K562 (cell line): Measurements from ENCODE around the gene E2F3. TPM values are rescaled to one million over a fixed set of nuclear protein-coding genes. Genes with fewer than 3 reads are reported as not detected.

Experiments used
- KLF6 ChIP-seq: fragments of 250-450 bp; sonication (Bioruptor Pico); IDR thresholded peaks from 2 replicates; pipeline ENCODE4 v1.4.0; 2020; ENCODE audit warnings: mild to moderate bottlenecking, moderate library complexity, borderline replicate concordance
- POLR2G ChIP-seq: fragments of 200-400 bp; formaldehyde crosslinking; IDR thresholded peaks from 2 replicates; pipeline ENCODE4 v1.6.1; 2017; ENCODE audit warnings: low read depth, mild to moderate bottlenecking, antibody characterized with exemption, low read length, moderate library complexity
- SMAD2 ChIP-seq: fragments of 150-350 bp; IDR thresholded peaks from 2 replicates; pipeline ENCODE4 v1.6.1; 2014; ENCODE audit warnings: low read depth, mild to moderate bottlenecking, low read length
- SRSF3 ChIP-seq: fragments of 200-400 bp; formaldehyde crosslinking; IDR thresholded peaks from 2 replicates; pipeline ENCODE4 v1.6.1; 2016; ENCODE audit warnings: mild to moderate bottlenecking, low read length, moderate library complexity; ENCODE audit not compliant: insufficient read depth
- WHSC1 ChIP-seq: IDR thresholded peaks from one replicate; pipeline ENCODE4 v1.6.1; 2012; ENCODE audit warnings: low read length, control low read depth, inconsistent platforms
- YY1 ChIP-seq, 3 experiments: IDR thresholded peaks; 2 replicates each; pipeline ENCODE4 v1.6.1; 2011; ENCODE audit warnings: low read length in 2 of 3, mild to moderate bottlenecking in 2 of 3, moderate library complexity in 2 of 3, borderline replicate concordance in 1 of 3, control low read depth in 1 of 3, low read depth in 1 of 3; ENCODE audit not compliant: insufficient read depth in 3 of 3, insufficient replicate concordance in 2 of 3, control insufficient read depth in 1 of 3, insufficient read length in 1 of 3; ENCODE audit errors: extremely low read depth in 1 of 3
- ZC3H8 ChIP-seq: fragments of 450-650 bp; IDR thresholded peaks from 2 replicates; pipeline ENCODE4 v1.6.1; 2017
- polyA plus RNA-seq, 8 experiments: library from polyadenylated mRNA; depleted of rRNA in 4 of 8; stranded (reverse) in 5 of 8; unstranded in 3 of 8; fragments of >200 nt; fragmentation: Nextera tagmentation in 2 of 8; fragmentation: Illumina TruSeq in 1 of 8; extraction: Ambion mirVana in 2 of 8; extraction: Trizol in 1 of 8; gene quantifications; 2 replicates each; pipeline versions ENCODE4 v1.2.1 to v1.2.3, GENCODE V29; 2011 to 2014; ENCODE audit warnings: inconsistent platforms in 1 of 8, missing spikeins in 1 of 8
- total RNA-seq, 7 experiments: library from RNA; depleted of rRNA in 6 of 7; stranded (reverse); fragments of >200 nt in 6 of 7; fragmentation: Illumina TruSeq in 2 of 7; extraction: Trizol in 2 of 7; gene quantifications; 2 replicates each; pipeline versions ENCODE4 v1.2.1 to v1.2.3, GENCODE V29; 2011 to 2021; ENCODE audit warnings: low replicate concordance in 1 of 7
- TF ChIP-seq, protein P1 (sequence below): fragments of 450-650 bp; formaldehyde crosslinking; conservative IDR thresholded peaks from 2 replicates; pipeline ENCODE4 v1.4.0; 2022; ENCODE audit warnings: mild to moderate bottlenecking, missing genetic modification characterization
- TF ChIP-seq, protein P2 (sequence below), 2 experiments: fragments of 200-800 bp in 1 of 2; sonication (Bioruptor generic) in 1 of 2; sonication (generic) in 1 of 2; formaldehyde crosslinking in 1 of 2; IDR thresholded peaks in 1 of 2; conservative IDR thresholded peaks in 1 of 2; 2 replicates each; pipeline versions ENCODE4 v1.5.0 to v1.6.1; 2016 to 2020; ENCODE audit warnings: missing compliant biosample characterization in 1 of 2, missing genetic modification characterization in 1 of 2, missing genetic modification reagents in 1 of 2
- TF ChIP-seq, protein P3 (sequence below), 2 experiments: fragments of 450-650 bp in 1 of 2; sonication (generic) in 1 of 2; formaldehyde crosslinking in 1 of 2; IDR thresholded peaks; 2 replicates each; pipeline versions ENCODE4 v1.7.1 to v1.9.0; 2016 to 2022; ENCODE audit warnings: inconsistent platforms in 1 of 2, mild to moderate bottlenecking in 1 of 2, missing genetic modification reagents in 1 of 2
- TF ChIP-seq, protein P4 (sequence below): fragments of 200-800 bp; sonication (Bioruptor generic); IDR thresholded peaks from 2 replicates; pipeline ENCODE4 v1.6.1; 2017; ENCODE audit warnings: missing genetic modification characterization, missing compliant biosample characterization

E2F3 gene
- total and polyA plus RNA-seq, 9 of the 15 experiments (the other 6 are each of a cell fraction or from before 2014, with no cell fraction given): 11.1 to 44.7 (median 27.2) TPM

DNA sequence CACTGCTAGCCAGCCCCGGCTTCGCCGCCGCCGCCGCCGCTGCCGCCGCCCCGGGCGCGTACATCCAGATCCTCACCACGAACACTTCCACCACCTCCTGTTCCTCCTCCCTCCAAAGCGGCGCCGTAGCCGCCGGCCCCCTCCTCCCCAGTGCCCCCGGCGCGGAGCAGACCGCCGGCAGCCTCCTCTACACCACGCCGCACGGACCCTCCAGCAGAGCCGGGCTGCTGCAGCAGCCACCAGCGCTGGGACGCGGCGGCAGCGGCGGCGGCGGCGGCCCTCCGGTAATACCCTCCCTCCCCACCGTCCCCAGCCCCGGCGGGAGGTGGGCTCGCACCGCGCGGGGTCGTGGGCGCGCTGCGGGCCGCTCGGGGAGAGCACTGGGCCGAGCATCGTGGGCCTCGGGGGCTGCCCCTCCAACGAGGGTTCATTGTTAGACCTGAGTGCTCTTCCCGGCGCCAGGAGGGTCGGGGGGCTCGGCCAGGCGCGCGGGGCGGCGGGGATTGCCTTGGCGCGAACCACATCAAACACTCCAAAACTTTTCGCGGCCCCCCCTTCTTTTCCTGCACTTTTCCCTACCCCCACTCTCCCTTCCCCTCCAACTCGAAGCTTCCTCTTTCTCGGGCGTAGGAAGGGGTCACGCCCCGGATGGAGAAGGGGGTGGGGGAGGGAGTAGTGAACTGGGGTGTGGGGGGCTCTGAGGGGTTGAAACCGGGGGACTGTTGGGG lies 827 bp downstream of the E2F3 start (continued):
- TF ChIP-seq, protein P1, sequence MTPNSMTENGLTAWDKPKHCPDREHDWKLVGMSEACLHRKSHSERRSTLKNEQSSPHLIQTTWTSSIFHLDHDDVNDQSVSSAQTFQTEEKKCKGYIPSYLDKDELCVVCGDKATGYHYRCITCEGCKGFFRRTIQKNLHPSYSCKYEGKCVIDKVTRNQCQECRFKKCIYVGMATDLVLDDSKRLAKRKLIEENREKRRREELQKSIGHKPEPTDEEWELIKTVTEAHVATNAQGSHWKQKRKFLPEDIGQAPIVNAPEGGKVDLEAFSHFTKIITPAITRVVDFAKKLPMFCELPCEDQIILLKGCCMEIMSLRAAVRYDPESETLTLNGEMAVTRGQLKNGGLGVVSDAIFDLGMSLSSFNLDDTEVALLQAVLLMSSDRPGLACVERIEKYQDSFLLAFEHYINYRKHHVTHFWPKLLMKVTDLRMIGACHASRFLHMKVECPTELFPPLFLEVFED: 0 out of 2 replicates have a peak, but pooled peaks have one; percentile 41
- TF ChIP-seq WHSC1: no peak
- peak in 1 of 3 experiments; percentile 27 for TF ChIP-seq YY1 (IDR thresholded peaks at IDR 0.05; ENCODE audit: borderline replicate concordance in 1 of 3, control insufficient read depth in 1 of 3, extremely low read depth in 1 of 3, insufficient read depth in 3 of 3, insufficient read length in 1 of 3, insufficient replicate concordance in 2 of 3, low read depth in 1 of 3, low read length in 2 of 3)
- TF ChIP-seq, protein P2, sequence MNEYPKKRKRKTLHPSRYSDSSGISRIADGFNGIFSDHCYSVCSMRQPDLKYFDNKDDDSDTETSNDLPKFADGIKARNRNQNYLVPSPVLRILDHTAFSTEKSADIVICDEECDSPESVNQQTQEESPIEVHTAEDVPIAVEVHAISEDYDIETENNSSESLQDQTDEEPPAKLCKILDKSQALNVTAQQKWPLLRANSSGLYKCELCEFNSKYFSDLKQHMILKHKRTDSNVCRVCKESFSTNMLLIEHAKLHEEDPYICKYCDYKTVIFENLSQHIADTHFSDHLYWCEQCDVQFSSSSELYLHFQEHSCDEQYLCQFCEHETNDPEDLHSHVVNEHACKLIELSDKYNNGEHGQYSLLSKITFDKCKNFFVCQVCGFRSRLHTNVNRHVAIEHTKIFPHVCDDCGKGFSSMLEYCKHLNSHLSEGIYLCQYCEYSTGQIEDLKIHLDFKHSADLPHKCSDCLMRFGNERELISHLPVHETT (CRISPR knock-in tag; conservative IDR thresholded peaks at IDR 0.05 in 1 of 2, IDR thresholded peaks at IDR 0.05 in 1 of 2): no peak
- TF ChIP-seq SRSF3: 0 out of 2 replicates have a peak, but pooled peaks have one; percentile 85
- TF ChIP-seq KLF6 (CRISPR knock-in tag): 0 out of 2 replicates have a peak, but pooled peaks have one; percentile 48
- TF ChIP-seq SMAD2: no peak
- TF ChIP-seq ZC3H8: peak; percentile 43; the same call in 1 of the 2 replicates
- peak; percentile 73 for TF ChIP-seq POLR2G
- TF ChIP-seq, protein P3, sequence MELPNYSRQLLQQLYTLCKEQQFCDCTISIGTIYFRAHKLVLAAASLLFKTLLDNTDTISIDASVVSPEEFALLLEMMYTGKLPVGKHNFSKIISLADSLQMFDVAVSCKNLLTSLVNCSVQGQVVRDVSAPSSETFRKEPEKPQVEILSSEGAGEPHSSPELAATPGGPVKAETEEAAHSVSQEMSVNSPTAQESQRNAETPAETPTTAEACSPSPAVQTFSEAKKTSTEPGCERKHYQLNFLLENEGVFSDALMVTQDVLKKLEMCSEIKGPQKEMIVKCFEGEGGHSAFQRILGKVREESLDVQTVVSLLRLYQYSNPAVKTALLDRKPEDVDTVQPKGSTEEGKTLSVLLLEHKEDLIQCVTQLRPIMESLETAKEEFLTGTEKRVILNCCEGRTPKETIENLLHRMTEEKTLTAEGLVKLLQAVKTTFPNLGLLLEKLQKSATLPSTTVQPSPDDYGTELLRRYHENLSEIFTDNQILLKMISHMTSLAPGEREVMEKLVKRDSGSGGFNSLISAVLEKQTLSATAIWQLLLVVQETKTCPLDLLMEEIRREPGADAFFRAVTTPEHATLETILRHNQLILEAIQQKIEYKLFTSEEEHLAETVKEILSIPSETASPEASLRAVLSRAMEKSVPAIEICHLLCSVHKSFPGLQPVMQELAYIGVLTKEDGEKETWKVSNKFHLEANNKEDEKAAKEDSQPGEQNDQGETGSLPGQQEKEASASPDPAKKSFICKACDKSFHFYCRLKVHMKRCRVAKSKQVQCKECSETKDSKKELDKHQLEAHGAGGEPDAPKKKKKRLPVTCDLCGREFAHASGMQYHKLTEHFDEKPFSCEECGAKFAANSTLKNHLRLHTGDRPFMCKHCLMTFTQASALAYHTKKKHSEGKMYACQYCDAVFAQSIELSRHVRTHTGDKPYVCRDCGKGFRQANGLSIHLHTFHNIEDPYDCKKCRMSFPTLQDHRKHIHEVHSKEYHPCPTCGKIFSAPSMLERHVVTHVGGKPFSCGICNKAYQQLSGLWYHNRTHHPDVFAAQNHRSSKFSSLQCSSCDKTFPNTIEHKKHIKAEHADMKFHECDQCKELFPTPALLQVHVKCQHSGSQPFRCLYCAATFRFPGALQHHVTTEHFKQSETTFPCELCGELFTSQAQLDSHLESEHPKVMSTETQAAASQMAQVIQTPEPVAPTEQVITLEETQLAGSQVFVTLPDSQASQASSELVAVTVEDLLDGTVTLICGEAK (IDR thresholded peaks at IDR 0.05): peak; percentile 64
- TF ChIP-seq, protein P3 (CRISPR knock-in tag; IDR thresholded peaks at IDR 0.05): no peak
- TF ChIP-seq, protein P4, sequence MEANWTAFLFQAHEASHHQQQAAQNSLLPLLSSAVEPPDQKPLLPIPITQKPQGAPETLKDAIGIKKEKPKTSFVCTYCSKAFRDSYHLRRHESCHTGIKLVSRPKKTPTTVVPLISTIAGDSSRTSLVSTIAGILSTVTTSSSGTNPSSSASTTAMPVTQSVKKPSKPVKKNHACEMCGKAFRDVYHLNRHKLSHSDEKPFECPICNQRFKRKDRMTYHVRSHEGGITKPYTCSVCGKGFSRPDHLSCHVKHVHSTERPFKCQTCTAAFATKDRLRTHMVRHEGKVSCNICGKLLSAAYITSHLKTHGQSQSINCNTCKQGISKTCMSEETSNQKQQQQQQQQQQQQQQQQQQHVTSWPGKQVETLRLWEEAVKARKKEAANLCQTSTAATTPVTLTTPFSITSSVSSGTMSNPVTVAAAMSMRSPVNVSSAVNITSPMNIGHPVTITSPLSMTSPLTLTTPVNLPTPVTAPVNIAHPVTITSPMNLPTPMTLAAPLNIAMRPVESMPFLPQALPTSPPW (CRISPR knock-in tag): peak; percentile 60
